Activated naive CD8-positive, alpha-beta T cell treated with anti-CD3 and anti-CD28 coated beads for 36 hours (primary cell): ENCODE data around the gene PTPRN2. TPM values are rescaled to one million over a fixed set of nuclear protein-coding genes. Genes with fewer than 3 reads are reported as not detected.

Source experiments
- DNase-seq: peaks from one replicate; pipeline ENCODE4 v3.0.0; 2021
- H3K27ac Mint-ChIP-seq: one replicate; pipeline ENCODE4 v1.8.0; 2022; ENCODE audit warnings: mild to moderate bottlenecking, moderate library complexity, mixed read lengths
- H3K27me3 Mint-ChIP-seq: one replicate; pipeline ENCODE4 v1.8.0; 2022; ENCODE audit warnings: mild to moderate bottlenecking, mixed read lengths
- H3K36me3 Mint-ChIP-seq: one replicate; pipeline ENCODE4 v1.8.0; 2021; ENCODE audit warnings: mild to moderate bottlenecking, mixed read lengths
- H3K4me1 Mint-ChIP-seq: one replicate; pipeline ENCODE4 v1.8.0; 2021; ENCODE audit warnings: mixed read lengths
- H3K4me3 Mint-ChIP-seq: one replicate; pipeline ENCODE4 v1.8.0; 2022; ENCODE audit warnings: mild to moderate bottlenecking, moderate library complexity, mixed read lengths
- H3K9me3 Mint-ChIP-seq: one replicate; pipeline ENCODE4 v1.8.0; 2022; ENCODE audit warnings: mixed read lengths
- total RNA-seq, 2 experiments: library from RNA; stranded (reverse); gene quantifications; one replicate each; pipeline ENCODE4 v1.2.3, GENCODE V29; 2021

Gene PTPRN2
- total RNA-seq, 2 experiments from 2014 or later: 0.72 to 0.74 TPM

DNA sequence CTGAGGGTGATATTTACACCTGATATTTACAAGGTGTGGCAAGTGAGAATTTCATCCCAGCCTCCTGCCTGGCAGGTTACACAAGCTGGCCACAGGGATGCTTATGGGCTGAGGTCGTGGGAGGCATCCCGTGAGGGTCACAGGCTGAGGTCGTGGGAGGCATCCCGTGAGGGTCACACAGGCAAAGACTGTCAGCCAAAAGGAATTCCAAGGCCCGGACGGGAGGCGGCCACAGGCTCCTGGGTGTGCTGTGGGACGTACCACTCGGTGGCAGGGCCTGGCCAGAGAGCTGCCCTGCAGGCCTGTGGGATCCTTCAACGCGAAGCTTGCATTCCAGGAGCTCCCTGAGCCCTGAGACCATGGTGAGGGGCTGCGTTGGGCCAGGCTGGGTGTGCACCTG lies 790.3 kb downstream of the PTPRN2 start:
- Mint-ChIP-seq H3K9me3 (no peaks in the 10 kb centered on the region), H3K27ac (no peak overlapping the region), H3K4me3 (no peak overlapping the region), H3K36me3 (no peaks in the 10 kb centered on the region), H3K4me1 (no peaks in the 10 kb centered on the region), H3K27me3 (peaks cover 5% of the 10 kb centered on the region)
- no peak for DNase-seq

GRCh38 chr7:157796846-157797245 lies 790.8 kb downstream of the PTPRN2 start:
- H3K4me1 Mint-ChIP-seq: no peaks in the 10 kb centered on the region
- no peak overlapping the region for H3K4me3 Mint-ChIP-seq
- no peaks in the 10 kb centered on the region for H3K9me3 Mint-ChIP-seq
- peaks cover 5% of the 10 kb centered on the region for H3K27me3 Mint-ChIP-seq
- DNase-seq: no peak
- no peaks in the 10 kb centered on the region for H3K36me3 Mint-ChIP-seq
- H3K27ac Mint-ChIP-seq: no peak overlapping the region

- H3K27ac Mint-ChIP-seq: no peak overlapping the region
- no peak overlapping the region for H3K4me3 Mint-ChIP-seq
- no peaks in the 10 kb centered on the region for H3K9me3 Mint-ChIP-seq
- DNase-seq: no peak
- no peaks in the 10 kb centered on the region for H3K4me1 Mint-ChIP-seq
- H3K36me3 Mint-ChIP-seq: no peaks in the 10 kb centered on the region
- H3K27me3 Mint-ChIP-seq: peaks cover 5% of the 10 kb centered on the region
These were observed 792.0 kb downstream of the PTPRN2 start for GRCh38 chr7:157795643-157796042.

DNA sequence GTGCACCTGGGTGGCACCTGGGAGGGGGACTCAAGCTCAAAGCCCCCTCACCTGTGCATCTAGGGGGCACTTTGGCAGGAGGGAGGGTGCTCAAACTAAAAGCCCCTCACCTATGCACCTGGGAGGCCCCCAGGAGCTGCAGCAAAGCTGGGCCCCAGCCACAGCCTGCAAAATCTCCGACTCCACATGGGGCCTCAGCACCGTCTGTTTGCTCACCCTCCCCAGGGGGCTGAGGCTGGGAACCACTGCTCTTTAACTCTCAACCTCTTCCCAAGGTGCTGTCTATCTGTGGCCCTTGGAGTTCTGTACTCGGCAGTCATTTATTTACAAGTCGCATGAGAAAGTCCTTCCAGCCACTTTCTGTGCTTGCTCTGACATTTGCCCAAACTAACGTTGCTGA lies 792.4 kb downstream of the PTPRN2 start:
- peaks cover 5% of the 10 kb centered on the region for H3K27me3 Mint-ChIP-seq
- no peaks in the 10 kb centered on the region for H3K4me1 Mint-ChIP-seq
- H3K27ac Mint-ChIP-seq: no peak overlapping the region
- H3K36me3 Mint-ChIP-seq: no peaks in the 10 kb centered on the region
- no peak for DNase-seq
- no peak overlapping the region for H3K4me3 Mint-ChIP-seq
- H3K9me3 Mint-ChIP-seq: no peaks in the 10 kb centered on the region

DNA sequence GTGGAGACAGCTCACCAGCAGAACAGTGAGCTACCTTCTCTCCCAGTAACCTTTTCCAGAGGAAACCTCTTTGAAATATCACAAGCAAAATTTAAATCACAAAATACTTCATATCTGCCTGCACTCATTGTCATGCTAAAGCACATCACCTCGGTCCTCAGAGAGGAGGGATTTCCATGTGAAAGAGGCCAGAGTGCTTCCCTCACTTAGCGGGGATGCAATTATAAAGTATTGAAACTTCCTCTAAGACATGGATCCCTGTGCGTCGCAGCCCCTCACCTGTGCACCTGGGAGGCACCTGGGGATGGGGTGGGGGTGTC lies 792.9 kb downstream of the PTPRN2 start:
- no peak for DNase-seq
- no peaks in the 10 kb centered on the region for H3K4me1 Mint-ChIP-seq
- no peak overlapping the region for H3K27ac Mint-ChIP-seq
- no peaks in the 10 kb centered on the region for H3K9me3 Mint-ChIP-seq
- H3K4me3 Mint-ChIP-seq: no peak overlapping the region
- H3K27me3 Mint-ChIP-seq: peaks cover 5% of the 10 kb centered on the region
- H3K36me3 Mint-ChIP-seq: no peaks in the 10 kb centered on the region

DNA sequence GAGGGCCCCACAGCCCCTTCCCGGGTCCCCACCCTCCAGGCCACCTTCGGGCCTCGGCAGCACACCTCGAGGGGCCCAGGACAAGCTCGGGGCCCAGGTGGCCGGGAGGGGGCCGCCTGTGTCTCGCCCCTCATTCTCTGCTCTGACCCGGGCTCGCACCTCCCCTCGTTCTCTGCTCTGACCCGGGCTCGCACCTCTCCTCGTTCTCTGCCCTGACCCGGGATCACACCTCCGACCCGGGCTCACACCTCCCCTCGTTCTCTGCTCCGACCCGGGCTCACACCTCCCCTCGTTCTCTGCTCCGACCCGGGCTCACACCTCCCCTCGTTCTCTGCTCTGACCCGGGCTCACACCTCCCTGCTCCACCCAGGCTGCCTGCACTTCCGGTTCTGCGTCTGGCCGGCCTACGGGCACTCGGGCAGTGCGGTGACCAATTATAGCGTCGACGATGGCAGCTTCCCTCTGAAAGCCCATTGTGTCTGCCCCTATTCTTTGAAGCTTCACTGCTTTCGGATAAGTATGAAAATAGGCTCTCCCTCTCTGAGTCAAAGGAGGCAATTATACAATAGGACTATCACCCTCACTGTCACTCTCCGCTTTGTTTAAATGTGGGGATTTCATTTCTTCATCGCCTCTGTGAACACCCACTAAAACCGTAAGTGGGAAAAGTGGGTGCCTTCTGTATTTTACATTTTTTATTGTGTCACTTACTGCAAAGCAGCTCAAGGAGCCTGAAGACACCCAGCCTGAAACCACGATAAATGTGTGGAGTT lies 793.5 kb downstream of the PTPRN2 start:
- H3K27ac Mint-ChIP-seq: no peak overlapping the region

GRCh38 chr7:157793087-157793353 lies 794.6 kb downstream of the PTPRN2 start:
- H3K27me3 Mint-ChIP-seq: peaks cover 5% of the 10 kb centered on the region

More for the DNA sequence above, 793.5 kb downstream of the PTPRN2 start:
- Mint-ChIP-seq H3K36me3 (no peaks in the 10 kb centered on the region), H3K4me1 (no peaks in the 10 kb centered on the region), H3K9me3 (no peaks in the 10 kb centered on the region), H3K4me3 (no peak overlapping the region), H3K27me3 (peaks cover 5% of the 10 kb centered on the region)
- DNase-seq: no peak

DNA sequence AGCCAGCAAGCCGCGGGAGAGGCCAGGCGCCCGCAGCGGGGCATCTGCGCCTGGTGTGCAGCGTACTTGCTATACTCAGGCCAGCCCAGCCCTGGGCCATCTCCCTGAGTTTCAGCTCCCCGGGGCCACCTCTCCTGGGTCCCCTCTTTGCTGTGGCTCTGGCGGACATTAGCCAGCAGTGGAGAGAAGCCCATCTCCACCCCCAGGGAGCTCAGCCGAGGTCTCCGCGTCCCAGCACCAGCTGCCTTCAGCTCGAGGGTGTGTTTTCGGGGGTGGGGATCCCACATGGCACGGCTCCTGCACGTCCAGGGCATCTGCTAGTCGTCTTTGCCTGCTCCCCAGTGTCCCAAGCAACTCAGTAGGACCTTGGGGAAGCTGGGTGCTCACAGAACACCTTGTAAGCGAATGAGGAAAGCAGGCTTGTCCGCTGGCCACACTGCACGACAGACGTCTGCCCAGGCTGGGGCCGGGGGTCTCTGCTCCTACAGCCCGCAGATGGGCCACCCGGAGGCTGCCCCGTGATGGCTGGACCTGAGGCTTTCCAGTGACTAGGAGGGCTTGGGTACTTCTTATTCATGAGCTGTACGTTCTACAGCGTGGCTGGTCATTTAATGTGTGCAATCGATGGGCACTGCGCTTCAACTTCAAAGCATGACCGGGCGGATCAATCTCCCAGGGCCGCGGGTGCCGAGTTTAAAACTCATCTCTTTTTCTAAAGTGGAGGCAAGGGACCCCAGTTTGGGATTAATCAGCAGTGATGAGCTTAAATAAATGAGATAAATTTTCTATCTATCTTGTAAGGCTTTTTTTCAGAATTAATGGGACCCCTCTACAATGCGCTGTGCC lies 795.2 kb downstream of the PTPRN2 start:
- no peak overlapping the region for H3K27ac Mint-ChIP-seq
- H3K9me3 Mint-ChIP-seq: no peaks in the 10 kb centered on the region
- peaks cover 5% of the 10 kb centered on the region for H3K27me3 Mint-ChIP-seq
- DNase-seq: no peak
- H3K4me3 Mint-ChIP-seq: no peak overlapping the region
- H3K4me1 Mint-ChIP-seq: no peaks in the 10 kb centered on the region
- no peaks in the 10 kb centered on the region for H3K36me3 Mint-ChIP-seq

More at GRCh38 chr7:157793087-157793353, 794.6 kb downstream of the PTPRN2 start:
- DNase-seq: no peak
- no peak overlapping the region for H3K27ac Mint-ChIP-seq
- H3K9me3 Mint-ChIP-seq: no peaks in the 10 kb centered on the region
- no peaks in the 10 kb centered on the region for H3K36me3 Mint-ChIP-seq
- H3K4me3 Mint-ChIP-seq: no peak overlapping the region
- H3K4me1 Mint-ChIP-seq: no peaks in the 10 kb centered on the region

- H3K27ac Mint-ChIP-seq: no peak overlapping the region
These were observed 796.0 kb downstream of the PTPRN2 start for GRCh38 chr7:157791666-157792065.

GRCh38 chr7:157791261-157791660 lies 796.4 kb downstream of the PTPRN2 start:
- no peak for DNase-seq
- Mint-ChIP-seq H3K9me3 (no peaks in the 10 kb centered on the region), H3K4me1 (no peaks in the 10 kb centered on the region), H3K27ac (no peak overlapping the region), H3K27me3 (peaks cover 3% of the 10 kb centered on the region), H3K4me3 (no peak overlapping the region), H3K36me3 (no peaks in the 10 kb centered on the region)

More at GRCh38 chr7:157791666-157792065, 796.0 kb downstream of the PTPRN2 start:
- H3K4me1 Mint-ChIP-seq: no peaks in the 10 kb centered on the region
- DNase-seq: no peak
- peaks cover 5% of the 10 kb centered on the region for H3K27me3 Mint-ChIP-seq
- H3K36me3 Mint-ChIP-seq: no peaks in the 10 kb centered on the region
- no peaks in the 10 kb centered on the region for H3K9me3 Mint-ChIP-seq
- H3K4me3 Mint-ChIP-seq: no peak overlapping the region

DNA sequence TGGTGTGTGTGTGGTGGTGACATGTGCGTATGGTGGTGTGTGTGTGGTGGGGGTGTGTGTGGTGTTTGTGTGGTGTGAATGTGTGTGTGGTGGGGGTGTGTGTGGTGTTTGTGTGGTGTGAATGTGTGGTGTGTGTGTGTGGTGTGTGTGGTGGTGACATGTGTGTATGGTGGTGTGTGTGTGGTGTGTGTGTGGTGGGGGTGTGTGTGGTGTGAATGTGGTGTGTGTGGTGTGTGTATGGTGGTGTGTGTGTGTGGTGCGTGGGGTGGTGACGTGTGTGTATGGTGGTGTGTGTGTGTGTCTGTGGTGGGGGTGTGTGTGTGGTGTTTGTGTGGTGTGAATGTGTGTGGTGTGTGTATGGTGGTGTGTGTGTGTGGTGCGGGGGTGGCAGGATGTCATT lies 797.7 kb downstream of the PTPRN2 start:
- DNase-seq: no peak
- Mint-ChIP-seq H3K4me1 (no peaks in the 10 kb centered on the region), H3K27ac (no peak overlapping the region), H3K9me3 (no peaks in the 10 kb centered on the region), H3K4me3 (no peak overlapping the region), H3K27me3 (no peaks in the 10 kb centered on the region), H3K36me3 (no peaks in the 10 kb centered on the region)

- Mint-ChIP-seq H3K9me3 (no peaks in the 10 kb centered on the region), H3K27me3 (no peaks in the 10 kb centered on the region), H3K36me3 (no peaks in the 10 kb centered on the region), H3K4me1 (no peaks in the 10 kb centered on the region), H3K4me3 (no peak overlapping the region), H3K27ac (no peak overlapping the region)
- no peak for DNase-seq
These were observed 798.5 kb downstream of the PTPRN2 start for GRCh38 chr7:157789094-157789493.

GRCh38 chr7:157788573-157788972 lies 799.0 kb downstream of the PTPRN2 start:
- no peak for DNase-seq
- H3K4me3 Mint-ChIP-seq: no peak overlapping the region
- no peak overlapping the region for H3K27ac Mint-ChIP-seq

GRCh38 chr7:157787275-157787701 lies 800.3 kb downstream of the PTPRN2 start:
- H3K4me1 Mint-ChIP-seq: no peaks in the 10 kb centered on the region
- H3K9me3 Mint-ChIP-seq: no peaks in the 10 kb centered on the region
- no peak overlapping the region for H3K27ac Mint-ChIP-seq
- no peak for DNase-seq
- H3K4me3 Mint-ChIP-seq: no peak overlapping the region
- no peaks in the 10 kb centered on the region for H3K27me3 Mint-ChIP-seq
- H3K36me3 Mint-ChIP-seq: no peaks in the 10 kb centered on the region

More at GRCh38 chr7:157788573-157788972, 799.0 kb downstream of the PTPRN2 start:
- H3K36me3 Mint-ChIP-seq: no peaks in the 10 kb centered on the region
- no peaks in the 10 kb centered on the region for H3K27me3 Mint-ChIP-seq
- H3K4me1 Mint-ChIP-seq: no peaks in the 10 kb centered on the region
- no peaks in the 10 kb centered on the region for H3K9me3 Mint-ChIP-seq

- no peak for DNase-seq
- H3K9me3 Mint-ChIP-seq: no peaks in the 10 kb centered on the region
- no peak overlapping the region for H3K27ac Mint-ChIP-seq
- no peaks in the 10 kb centered on the region for H3K4me1 Mint-ChIP-seq
- H3K36me3 Mint-ChIP-seq: no peaks in the 10 kb centered on the region
- no peaks in the 10 kb centered on the region for H3K27me3 Mint-ChIP-seq
- H3K4me3 Mint-ChIP-seq: no peak overlapping the region
These were observed 801.0 kb downstream of the PTPRN2 start for GRCh38 chr7:157786375-157787274.
